ENCODE results near the gene PLXNA1.
A peak's percentile ranks its signal among the peaks of the same experiment; 100 is the strongest.

The PLXNA1 gene

DNA sequence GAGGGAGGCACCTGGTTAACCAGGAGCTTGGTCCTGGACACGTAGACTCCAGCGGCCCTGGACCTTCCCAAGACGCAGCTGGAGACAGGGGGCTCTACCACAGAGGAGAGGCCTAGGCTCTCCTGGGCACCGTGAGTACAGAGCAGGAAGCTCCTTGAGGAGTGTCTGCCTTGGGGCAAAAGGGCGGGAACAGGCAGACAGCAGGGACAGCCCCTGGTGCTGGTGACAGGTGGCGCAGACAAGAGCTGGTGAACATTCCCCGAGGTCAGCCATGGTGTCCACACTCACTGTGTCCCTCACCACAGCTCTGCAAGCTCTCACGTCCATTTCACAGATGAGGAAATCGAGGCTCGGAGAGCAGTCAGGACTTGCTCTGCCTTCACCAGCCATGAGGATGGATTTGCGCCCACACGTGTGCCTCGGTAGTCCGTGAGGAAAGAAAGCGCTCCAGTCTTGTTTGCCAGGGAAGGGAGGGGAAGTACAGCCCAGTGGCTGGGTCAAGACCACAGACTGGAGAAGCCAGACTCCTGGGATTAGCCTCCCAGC, 2.6 kb upstream of the PLXNA1 start:
- TF ChIP-seq, protein P1, sequence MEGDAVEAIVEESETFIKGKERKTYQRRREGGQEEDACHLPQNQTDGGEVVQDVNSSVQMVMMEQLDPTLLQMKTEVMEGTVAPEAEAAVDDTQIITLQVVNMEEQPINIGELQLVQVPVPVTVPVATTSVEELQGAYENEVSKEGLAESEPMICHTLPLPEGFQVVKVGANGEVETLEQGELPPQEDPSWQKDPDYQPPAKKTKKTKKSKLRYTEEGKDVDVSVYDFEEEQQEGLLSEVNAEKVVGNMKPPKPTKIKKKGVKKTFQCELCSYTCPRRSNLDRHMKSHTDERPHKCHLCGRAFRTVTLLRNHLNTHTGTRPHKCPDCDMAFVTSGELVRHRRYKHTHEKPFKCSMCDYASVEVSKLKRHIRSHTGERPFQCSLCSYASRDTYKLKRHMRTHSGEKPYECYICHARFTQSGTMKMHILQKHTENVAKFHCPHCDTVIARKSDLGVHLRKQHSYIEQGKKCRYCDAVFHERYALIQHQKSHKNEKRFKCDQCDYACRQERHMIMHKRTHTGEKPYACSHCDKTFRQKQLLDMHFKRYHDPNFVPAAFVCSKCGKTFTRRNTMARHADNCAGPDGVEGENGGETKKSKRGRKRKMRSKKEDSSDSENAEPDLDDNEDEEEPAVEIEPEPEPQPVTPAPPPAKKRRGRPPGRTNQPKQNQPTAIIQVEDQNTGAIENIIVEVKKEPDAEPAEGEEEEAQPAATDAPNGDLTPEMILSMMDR (IDR thresholded peaks at IDR 0.05): no peak

DNA sequence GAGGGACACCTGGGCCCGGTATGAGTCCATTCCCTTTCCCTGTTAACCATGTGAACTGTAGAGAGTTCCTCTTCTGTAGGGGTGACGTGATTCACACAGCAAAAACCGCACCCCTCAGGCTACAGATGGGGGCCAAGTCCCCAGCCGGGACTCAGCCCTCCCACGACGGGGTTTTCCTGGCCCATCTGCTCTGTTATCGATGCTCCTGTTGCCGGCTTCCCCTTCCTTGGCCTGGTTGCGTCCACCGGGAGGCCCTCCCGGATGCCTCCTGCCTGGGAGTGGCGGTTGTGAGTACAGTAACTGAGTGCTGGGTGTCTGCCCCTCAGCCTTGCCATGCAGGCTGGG, 817 bp upstream of the PLXNA1 start:
- TF ChIP-seq, protein P1 (IDR thresholded peaks at IDR 0.05): no peak

DNA sequence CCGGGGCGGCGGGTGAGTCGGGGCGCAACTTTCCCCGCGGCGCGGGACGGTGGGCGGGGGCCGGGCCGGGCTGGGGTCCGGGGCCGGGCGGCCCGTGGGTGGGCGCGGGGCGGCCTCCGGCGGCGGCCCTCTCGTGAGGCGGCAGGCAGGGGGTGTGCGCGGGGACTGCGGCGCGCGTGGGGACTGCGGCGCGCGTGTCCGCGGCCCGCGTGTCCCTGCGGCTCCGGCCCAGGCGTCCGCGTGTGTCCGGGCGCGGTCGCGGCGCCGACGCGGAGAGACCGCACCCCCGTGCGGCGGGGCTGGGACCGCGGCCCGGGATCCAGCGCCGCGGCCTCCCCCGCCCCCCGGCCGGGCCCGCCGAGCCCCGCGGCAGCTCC, 349 bp downstream of the PLXNA1 start:
- TF ChIP-seq, protein P1 (IDR thresholded peaks at IDR 0.05): no peak

DNA sequence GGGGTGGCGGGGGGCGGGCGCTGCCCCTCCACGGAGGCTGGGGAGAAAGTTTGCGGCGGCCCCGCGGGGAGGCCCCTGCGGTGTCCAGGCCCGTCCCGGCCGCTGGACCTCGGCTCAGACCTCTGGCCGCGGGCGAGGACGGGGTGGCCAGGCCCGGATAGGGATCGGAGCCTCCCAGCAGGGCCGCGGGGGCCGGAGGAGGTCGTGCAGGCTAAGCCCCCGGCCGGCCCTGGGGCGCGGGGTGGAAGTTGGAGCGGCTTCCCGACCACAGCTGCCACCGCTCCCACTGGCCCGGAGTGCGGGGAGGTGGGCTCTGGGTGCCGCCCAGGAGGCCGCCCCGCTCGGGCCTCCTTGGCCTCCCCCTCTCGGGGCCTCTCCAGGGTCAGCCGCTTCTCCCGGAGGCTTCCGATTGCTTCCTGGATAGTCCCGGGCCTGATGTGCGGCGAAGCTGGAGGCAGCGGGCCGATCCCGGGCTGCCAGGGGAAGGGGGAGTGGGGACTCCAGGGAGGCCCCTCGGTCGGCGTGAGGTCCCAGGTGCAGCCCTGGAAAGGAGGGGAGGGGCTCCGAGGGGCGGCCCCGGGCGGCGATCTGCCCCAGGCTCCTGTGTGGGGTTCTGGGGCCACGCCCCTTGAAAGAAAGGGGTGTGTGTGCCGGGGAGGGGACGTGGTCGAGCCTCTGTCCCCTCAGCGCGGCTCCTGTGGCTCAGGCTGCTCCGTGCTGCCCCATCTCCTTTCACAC, 907 bp downstream of the PLXNA1 start:
- TF ChIP-seq, protein P1 (IDR thresholded peaks at IDR 0.05): 0 out of 2 replicates have a peak, but pooled peaks have one; percentile 11

DNA sequence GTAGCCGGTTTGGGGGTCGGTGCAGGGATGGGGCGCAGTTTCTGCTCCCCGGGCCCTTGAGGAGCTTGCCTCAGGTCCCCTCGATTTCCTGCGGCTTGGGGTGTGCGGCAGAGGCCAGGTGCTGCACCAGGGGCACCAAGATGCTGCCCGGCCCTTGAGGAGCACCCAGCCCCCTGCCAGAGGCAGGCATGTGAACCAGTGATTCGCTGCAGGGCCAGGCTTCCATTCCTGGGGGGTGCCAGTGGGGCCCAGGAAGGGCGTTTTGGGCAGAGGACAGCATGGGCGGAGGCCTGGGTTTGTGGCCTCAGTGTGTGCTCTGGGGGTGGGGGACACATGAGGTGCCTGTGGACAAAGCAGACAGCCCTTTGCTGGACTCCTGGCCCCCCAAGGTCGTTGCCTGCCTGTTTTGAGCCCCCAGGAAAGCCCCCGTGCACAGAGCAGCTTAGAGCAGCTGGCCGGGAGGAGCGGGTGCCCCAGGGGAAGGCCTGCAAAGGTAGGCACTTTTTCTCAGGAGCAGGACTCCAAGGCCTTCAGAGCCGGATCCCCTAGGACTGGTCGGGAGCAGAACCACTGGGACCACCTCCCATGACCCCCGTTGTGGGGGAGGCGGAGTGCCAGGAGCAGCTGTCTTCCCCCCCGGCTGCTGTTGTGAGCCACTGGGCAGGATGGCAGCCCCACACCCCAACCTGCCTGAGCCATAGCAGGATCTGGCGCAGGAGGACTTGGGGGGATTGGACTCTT, 1.6 kb downstream of the PLXNA1 start:
- TF ChIP-seq, protein P1 (IDR thresholded peaks at IDR 0.05): no peak

DNA sequence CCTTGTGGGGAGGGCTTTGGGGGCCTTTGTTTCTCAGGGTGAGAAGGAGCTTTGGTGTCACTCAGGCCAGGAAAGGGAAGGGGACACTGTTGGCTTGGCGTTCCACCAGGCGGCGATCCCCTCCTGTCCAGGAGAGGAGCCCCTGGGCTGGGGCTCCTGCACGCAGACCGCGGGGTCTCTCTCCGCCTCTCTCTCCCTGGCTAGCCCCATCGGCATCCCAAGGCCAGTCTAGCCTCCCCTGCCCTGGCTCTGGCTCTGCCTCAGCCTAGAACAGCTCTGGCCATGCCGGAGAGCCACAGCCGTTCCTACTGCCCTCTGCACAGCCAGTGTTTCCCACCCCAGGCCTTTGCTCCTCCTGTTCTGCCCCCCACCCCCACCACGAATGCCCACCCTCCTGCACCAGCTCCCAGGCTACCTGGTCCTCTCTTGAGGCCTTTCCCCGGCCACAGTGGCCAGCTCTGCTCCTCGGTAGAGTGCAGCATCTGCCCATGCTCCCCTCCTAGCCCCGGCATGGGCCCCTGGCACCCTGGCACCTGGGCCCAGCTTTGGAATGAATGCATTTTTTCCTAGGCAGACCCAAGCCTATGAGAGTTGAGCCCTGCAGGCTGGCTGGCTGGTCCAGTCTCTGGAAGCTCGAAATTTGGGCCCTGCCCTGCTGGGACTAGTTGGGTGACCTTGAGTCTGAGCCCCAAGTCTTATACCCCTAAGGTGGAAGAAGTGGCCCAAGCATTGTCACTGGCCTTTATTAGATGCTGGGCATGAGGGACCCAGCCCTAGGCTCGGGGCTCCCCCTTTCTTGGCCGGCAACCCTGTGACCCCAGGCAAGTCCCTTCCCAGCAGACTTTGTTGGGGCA, 2.4 kb downstream of the PLXNA1 start:
- TF ChIP-seq, protein P1 (IDR thresholded peaks at IDR 0.05): no peak

DNA sequence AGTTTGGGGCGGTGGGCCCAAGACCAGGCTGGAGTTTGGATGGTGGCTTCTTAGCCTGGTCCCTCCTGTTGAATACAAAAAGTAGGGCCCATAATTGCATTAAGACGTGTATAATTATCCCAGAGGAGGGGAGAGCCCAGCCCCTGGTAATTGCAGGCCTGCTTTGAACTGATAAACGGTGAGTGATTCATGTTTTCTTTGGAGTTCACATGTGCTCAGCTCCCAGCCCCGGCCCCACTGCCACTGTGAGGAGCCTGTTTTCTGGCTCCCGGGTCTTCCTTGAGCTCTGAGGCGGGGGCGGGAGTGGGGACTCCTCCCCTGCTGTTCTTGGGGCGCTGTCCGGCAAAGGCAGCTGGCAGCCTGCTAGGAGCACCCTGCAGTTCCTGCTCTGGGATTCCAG, 3.1 kb downstream of the PLXNA1 start:
- TF ChIP-seq, protein P1 (IDR thresholded peaks at IDR 0.05): no peak

Measured in LNCAP (cell line).